ENCODE results near the gene SPTBN1. TPM values are rescaled to one million over a fixed set of nuclear protein-coding genes. Genes with fewer than 3 reads are reported as not detected.
A peak's percentile ranks its signal among the peaks of the same experiment; 100 is the strongest.

Gene SPTBN1
- total and polyA plus RNA-seq, 2 of the 13 experiments (the other 11 are each of a cell fraction or from before 2014, with no cell fraction given): 123 to 299 TPM

GRCh38 chr2:54457323-54458023, 1.3 kb downstream of the SPTBN1 start (continued):
- TF ChIP-seq, protein P1, sequence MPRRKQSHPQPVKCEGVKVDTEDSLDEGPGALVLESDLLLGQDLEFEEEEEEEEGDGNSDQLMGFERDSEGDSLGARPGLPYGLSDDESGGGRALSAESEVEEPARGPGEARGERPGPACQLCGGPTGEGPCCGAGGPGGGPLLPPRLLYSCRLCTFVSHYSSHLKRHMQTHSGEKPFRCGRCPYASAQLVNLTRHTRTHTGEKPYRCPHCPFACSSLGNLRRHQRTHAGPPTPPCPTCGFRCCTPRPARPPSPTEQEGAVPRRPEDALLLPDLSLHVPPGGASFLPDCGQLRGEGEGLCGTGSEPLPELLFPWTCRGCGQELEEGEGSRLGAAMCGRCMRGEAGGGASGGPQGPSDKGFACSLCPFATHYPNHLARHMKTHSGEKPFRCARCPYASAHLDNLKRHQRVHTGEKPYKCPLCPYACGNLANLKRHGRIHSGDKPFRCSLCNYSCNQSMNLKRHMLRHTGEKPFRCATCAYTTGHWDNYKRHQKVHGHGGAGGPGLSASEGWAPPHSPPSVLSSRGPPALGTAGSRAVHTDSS (CRISPR knock-in tag; conservative IDR thresholded peaks at IDR 0.05): no peak
- TF ChIP-seq ZNF496 (CRISPR knock-in tag; IDR thresholded peaks at IDR 0.05; ENCODE audit: insufficient replicate concordance) (no peak), ZNF713 (CRISPR knock-in tag; IDR thresholded peaks at IDR 0.05) (no peak), ONECUT2 (CRISPR knock-in tag; IDR thresholded peaks at IDR 0.05) (no peak), ZNF547 (CRISPR knock-in tag; IDR thresholded peaks at IDR 0.05) (no peak), ZNF782 (CRISPR knock-in tag; IDR thresholded peaks at IDR 0.05; ENCODE audit: borderline replicate concordance) (no peak), HMGXB4 (CRISPR knock-in tag; IDR thresholded peaks at IDR 0.05; ENCODE audit: borderline replicate concordance in 1 of 2, low read depth in 1 of 2) (peak in 1 of 2 experiments; percentile 69; a peak in 2 of 4 replicates), PPARG (CRISPR knock-in tag; conservative IDR thresholded peaks at IDR 0.05) (no peak), ZNF737 (CRISPR knock-in tag; IDR thresholded peaks at IDR 0.05; ENCODE audit: borderline replicate concordance) (no peak), ZNF674 (CRISPR knock-in tag; IDR thresholded peaks at IDR 0.05; ENCODE audit: low read depth) (no peak), CREM (IDR thresholded peaks at IDR 0.05) (no peak), CREM (CRISPR knock-in tag; IDR thresholded peaks at IDR 0.05) (no peak), FOXO1 (CRISPR knock-in tag; IDR thresholded peaks at IDR 0.05) (no peak), ZNF761 (CRISPR knock-in tag; conservative IDR thresholded peaks at IDR 0.05) (0 out of 2 replicates have a peak, but pooled peaks have one; percentile 31), EHMT2 (IDR thresholded peaks at IDR 0.05; ENCODE audit: borderline replicate concordance, low read depth, low read length) (no peak), ZNF563 (CRISPR knock-in tag; IDR thresholded peaks at IDR 0.05) (no peak; the same call in 1 of the 2 replicates), PHB2 (IDR thresholded peaks at IDR 0.05; ENCODE audit: partially characterized antibody) (no peak), MZF1 (CRISPR knock-in tag; IDR thresholded peaks at IDR 0.05; ENCODE audit: borderline replicate concordance) (no peak), SCMH1 (CRISPR knock-in tag; IDR thresholded peaks at IDR 0.05; ENCODE audit: borderline replicate concordance) (no peak), KLF9 (CRISPR knock-in tag; IDR thresholded peaks at IDR 0.05; ENCODE audit: low read depth) (no peak)
- TF ChIP-seq, protein P2, sequence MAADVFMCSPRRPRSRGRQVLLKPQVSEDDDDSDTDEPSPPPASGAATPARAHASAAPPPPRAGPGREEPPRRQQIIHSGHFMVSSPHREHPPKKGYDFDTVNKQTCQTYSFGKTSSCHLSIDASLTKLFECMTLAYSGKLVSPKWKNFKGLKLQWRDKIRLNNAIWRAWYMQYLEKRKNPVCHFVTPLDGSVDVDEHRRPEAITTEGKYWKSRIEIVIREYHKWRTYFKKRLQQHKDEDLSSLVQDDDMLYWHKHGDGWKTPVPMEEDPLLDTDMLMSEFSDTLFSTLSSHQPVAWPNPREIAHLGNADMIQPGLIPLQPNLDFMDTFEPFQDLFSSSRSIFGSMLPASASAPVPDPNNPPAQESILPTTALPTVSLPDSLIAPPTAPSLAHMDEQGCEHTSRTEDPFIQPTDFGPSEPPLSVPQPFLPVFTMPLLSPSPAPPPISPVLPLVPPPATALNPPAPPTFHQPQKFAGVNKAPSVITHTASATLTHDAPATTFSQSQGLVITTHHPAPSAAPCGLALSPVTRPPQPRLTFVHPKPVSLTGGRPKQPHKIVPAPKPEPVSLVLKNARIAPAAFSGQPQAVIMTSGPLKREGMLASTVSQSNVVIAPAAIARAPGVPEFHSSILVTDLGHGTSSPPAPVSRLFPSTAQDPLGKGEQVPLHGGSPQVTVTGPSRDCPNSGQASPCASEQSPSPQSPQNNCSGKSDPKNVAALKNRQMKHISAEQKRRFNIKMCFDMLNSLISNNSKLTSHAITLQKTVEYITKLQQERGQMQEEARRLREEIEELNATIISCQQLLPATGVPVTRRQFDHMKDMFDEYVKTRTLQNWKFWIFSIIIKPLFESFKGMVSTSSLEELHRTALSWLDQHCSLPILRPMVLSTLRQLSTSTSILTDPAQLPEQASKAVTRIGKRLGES (CRISPR knock-in tag; IDR thresholded peaks at IDR 0.05; ENCODE audit: borderline replicate concordance): no peak
- TF ChIP-seq, protein P3, sequence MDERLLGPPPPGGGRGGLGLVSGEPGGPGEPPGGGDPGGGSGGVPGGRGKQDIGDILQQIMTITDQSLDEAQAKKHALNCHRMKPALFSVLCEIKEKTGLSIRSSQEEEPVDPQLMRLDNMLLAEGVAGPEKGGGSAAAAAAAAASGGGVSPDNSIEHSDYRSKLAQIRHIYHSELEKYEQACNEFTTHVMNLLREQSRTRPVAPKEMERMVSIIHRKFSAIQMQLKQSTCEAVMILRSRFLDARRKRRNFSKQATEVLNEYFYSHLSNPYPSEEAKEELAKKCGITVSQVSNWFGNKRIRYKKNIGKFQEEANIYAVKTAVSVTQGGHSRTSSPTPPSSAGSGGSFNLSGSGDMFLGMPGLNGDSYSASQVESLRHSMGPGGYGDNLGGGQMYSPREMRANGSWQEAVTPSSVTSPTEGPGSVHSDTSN (CRISPR knock-in tag; IDR thresholded peaks at IDR 0.05): no peak
- TF ChIP-seq, protein P4, sequence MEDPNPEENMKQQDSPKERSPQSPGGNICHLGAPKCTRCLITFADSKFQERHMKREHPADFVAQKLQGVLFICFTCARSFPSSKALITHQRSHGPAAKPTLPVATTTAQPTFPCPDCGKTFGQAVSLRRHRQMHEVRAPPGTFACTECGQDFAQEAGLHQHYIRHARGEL (CRISPR knock-in tag; IDR thresholded peaks at IDR 0.05): no peak
